ENCODE measurements around the gene CALCOCO1.

Gene CALCOCO1

DNA sequence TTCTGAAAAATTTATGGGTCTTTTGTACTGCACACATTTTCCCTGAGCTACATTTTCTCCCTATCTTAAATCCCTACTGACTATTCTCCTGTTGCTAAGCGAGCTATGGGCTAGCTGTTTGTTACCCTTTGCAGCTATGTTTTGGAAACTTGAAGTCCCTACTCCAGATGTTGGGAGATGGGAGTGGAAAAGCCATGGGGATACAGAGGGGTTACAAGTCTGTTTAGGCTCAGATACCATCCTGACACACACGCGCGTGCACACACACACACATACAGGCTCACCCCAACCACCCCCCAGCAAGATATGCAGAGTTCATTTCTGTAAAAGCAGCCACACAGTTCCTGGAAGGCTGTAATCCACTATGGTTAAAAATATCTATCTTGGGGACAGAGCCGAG is 67.2 kb downstream of the CALCOCO1 start:
- DNase-seq (ENCODE audit: low read depth in 2 of 2) = no peak

DNA sequence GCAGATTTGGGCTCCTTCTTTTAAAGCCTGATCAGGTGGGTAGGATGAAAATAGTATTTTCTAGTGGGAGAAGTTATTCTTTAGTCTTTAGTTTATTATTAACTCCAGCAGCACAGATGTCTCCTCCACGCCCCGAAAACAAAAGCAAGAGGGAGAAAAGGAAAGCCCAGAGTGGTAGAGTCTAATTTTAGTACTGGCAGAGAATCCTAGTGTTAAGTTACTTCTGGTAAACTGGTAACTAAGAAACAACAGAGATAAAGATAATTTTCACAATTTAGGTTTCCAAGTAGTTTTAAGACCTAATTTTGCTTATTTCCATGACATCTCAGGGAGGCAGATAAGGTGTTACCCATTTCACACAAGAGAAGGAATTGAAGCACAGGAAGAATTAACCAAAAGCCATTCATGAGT is 67.7 kb downstream of the CALCOCO1 start:
- no peak for DNase-seq (ENCODE audit: low read depth in 2 of 2)

DNA sequence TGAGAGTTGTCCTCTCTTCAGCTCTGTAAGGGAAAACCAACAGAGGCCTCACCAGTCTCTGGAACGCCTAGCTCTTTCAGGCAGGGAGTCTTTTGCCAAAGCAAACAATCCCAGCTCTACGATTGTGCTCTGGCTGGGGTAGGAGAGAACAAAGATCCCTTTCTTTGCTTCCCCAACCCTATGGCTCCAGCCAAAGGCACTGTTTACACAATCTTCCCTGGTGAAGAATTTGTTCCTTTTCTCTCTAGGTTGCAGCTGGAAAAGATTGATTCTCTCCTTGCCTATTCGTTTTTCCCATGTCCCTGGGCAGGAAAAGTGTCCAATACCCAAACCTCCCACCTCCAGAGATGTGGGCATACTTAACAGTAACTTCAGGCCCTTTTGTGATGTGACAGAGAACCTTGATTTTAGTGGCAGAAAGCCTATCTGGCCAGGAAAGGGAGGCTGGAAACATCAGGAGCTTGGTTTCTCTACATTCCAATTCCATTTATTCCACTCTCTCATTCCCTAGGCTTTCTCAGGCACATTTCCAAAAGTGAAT is 68.2 kb downstream of the CALCOCO1 start:
- DNase-seq (ENCODE audit: low read depth in 2 of 2) = no peak

Measured in activated CD4-positive, alpha-beta T cell treated with anti-CD3 and anti-CD28 coated beads for 24 hours (primary cell).